Pancreas (tissue), 10 donors: ENCODE measurements around the gene THSD4. TPM values are rescaled to one million over a fixed set of nuclear protein-coding genes. Genes with fewer than 3 reads are reported as not detected.

ENCODE experiments used
- ATAC-seq, 4 donors: fragments of 200-7000 bp; cut with Tn5 transposase; one replicate each; pipeline versions ENCODE4 v1.8.0 to v1.9.1; 2020; ENCODE audit warnings: mild to moderate bottlenecking in 4 of 4, moderate library complexity in 4 of 4
- DNase-seq, 6 donors: peaks; one replicate each; pipeline ENCODE4 v3.0.0-alpha.2; 2020
- FAIRE-seq: peaks from 2 replicates; lab custom pipeline; 2012; peaks lifted over from hg19 to GRCh38; lab: Jason Lieb, UNC
- H3K27ac ChIP-seq, 4 donors: fragments of 200-600 bp; sonication (generic); 1 replicate in 3 of 4; 2 replicates in 1 of 4; pipeline versions ENCODE4 v1.5.0 to v1.8.0; 2020
- H3K27me3 ChIP-seq, 4 donors: fragments of 200-600 bp; one replicate each; pipeline ENCODE4 v1.8.0; 2021
- H3K36me3 ChIP-seq, 3 donors: fragments of 200-600 bp; sonication (generic) in 1 of 3; one replicate each; pipeline versions ENCODE4 v1.5.0 to v1.8.0; 2020 to 2021
- H3K4me1 ChIP-seq, 3 donors: fragments of 200-600 bp; one replicate each; pipeline ENCODE4 v1.8.0; 2021
- H3K4me3 ChIP-seq, 4 donors: fragments of 200-600 bp; sonication (generic) in 2 of 4; one replicate each; pipeline versions ENCODE4 v1.5.0 to v1.8.0; 2020 to 2021
- H3K9me3 ChIP-seq, 4 donors: fragments of 200-600 bp; one replicate each; pipeline ENCODE4 v1.8.0; 2021
- WGBS, 2 donors: extraction: QIAGEN DNeasy Blood & Tissue Kit; methylation state at CpG; one replicate each; pipeline ENCODE4 v1.1.7; 2013; 5-methylcytosine and 5-hydroxymethylcytosine counted together
- intact Hi-C, 3 donors: fragments of 100-400 bp; cut with DNase I; formaldehyde crosslinking; loops; one replicate each; pipeline versions ENCODE4 v1.11.1 to v1.14.2; 2022
- polyA plus RNA-seq, 2 donors: library from polyadenylated mRNA; stranded (reverse); fragments of 200-250 nt; gene quantifications; one replicate each; pipeline ENCODE4 v1.2.3, GENCODE V29; 2013
- total RNA-seq, 6 donors: library from RNA; stranded (reverse); fragmentation: NEBNext Ultra II Directional in 4 of 6; extraction: Animal tissue kit (Norgen Biotek cat#: 25700) in 4 of 6; gene quantifications; one replicate each; pipeline versions ENCODE4 v1.2.1 to v1.2.4, GENCODE V29; 2021 to 2023
- TF ChIP-seq, protein P1 (sequence below), 4 donors: fragments of 200-600 bp; sonication (generic) in 3 of 4; IDR thresholded peaks; one replicate each; pipeline versions ENCODE4 v1.5.0 to v1.8.0; 2021; ENCODE audit warnings: antibody characterized with exemption in 4 of 4
- donor health status: healthy with polysubstance abuse.
- donor health status: DM: no; HTN: no; CAD: no; lungs with moderate emphysema.
- donor health status: DM: no; HTN: no; CAD: no.
- donor health status: control.
- donor health status: control.
- donor health status: Bipolar disorder and iron deficiency.
- donor health status: DM: yes; HTN: yes; CAD: no.
- donor health status: DM: no; HTN: no; CAD: no.
- donor health status: DM: no; HTN: no; CAD: no.
- donor health status: DM: yes; HTN: yes; CAD: no.

Gene THSD4
- total and polyA plus RNA-seq, 8 donors: 6.0 to 17.8 (median 13.3) TPM

DNA sequence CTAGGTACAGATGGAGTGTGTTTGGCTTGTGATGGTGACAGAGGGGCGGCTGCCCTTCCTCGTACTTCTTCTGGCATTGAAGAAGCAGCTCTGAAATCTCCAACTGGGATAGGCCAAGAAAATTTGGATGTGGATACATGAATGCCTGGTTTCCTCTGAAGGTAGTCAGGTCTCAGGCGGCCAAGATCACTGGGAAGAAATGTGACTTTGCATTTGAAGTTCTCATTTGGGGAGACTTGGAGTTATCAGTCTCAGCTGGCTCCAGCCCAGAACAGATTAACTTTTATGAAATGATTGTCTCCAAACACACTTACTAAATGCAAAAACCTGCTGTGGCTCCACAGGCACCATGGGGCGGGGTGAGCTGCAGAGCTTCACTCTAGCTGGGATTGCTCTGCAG, 215.9 kb downstream of the THSD4 start:
- intact Hi-C loops: no loop called here
- no peak for DNase-seq
- FAIRE-seq: no peak
- 83 to 87% methylated on average over 4 of the region's 4 CpGs for WGBS, 2 donors
- ATAC-seq: no peak
- Histone ChIP-seq H3K4me3 (no peak overlapping the region), H3K4me1 (no peaks in the 10 kb centered on the region), H3K27me3 (no peaks in the 10 kb centered on the region), H3K27ac (no peak overlapping the region), H3K36me3 (no peaks in the 10 kb centered on the region), H3K9me3 (no peaks in the 10 kb centered on the region)
- TF ChIP-seq, protein P1, sequence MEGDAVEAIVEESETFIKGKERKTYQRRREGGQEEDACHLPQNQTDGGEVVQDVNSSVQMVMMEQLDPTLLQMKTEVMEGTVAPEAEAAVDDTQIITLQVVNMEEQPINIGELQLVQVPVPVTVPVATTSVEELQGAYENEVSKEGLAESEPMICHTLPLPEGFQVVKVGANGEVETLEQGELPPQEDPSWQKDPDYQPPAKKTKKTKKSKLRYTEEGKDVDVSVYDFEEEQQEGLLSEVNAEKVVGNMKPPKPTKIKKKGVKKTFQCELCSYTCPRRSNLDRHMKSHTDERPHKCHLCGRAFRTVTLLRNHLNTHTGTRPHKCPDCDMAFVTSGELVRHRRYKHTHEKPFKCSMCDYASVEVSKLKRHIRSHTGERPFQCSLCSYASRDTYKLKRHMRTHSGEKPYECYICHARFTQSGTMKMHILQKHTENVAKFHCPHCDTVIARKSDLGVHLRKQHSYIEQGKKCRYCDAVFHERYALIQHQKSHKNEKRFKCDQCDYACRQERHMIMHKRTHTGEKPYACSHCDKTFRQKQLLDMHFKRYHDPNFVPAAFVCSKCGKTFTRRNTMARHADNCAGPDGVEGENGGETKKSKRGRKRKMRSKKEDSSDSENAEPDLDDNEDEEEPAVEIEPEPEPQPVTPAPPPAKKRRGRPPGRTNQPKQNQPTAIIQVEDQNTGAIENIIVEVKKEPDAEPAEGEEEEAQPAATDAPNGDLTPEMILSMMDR (IDR thresholded peaks at IDR 0.05): no peak

DNA sequence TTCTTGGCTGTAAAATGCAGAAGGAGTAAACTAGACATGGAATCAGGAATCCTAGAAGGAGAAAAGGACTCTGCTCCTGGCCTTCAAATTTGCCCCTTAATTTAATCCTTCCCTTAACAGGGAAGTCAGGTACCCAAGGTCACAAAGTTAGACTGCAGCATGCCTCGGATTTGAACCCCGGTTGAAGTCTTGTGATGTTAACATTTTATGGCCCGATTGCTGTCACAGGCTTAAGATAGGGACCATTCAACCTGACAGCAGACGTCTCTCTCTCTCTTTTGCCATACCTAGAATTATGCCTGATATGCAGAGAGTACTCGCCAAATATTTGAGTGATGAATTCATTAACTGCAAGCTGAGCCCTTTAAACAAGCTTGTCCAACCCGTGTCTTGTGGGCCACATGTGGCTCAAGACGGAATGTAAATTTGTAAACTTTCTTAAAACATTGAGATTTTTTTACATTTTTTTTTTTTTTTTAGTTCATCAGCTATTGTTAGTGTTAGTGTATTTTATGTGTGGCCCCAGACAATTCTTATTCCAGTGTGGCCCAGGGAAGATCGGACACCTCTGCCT, 217.2 kb downstream of the THSD4 start:
- FAIRE-seq: no peak
- DNase-seq: no peak
- ATAC-seq: no peak
- WGBS, 2 donors: 63 to 66% methylated on average over 8 of the region's 8 CpGs
- no peak overlapping the region for H3K4me3 ChIP-seq
- no peak overlapping the region for H3K27ac ChIP-seq
- no peaks in the 10 kb centered on the region for H3K27me3 ChIP-seq
- no peaks in the 10 kb centered on the region for H3K9me3 ChIP-seq
- TF ChIP-seq, protein P1 (IDR thresholded peaks at IDR 0.05): no peak
- intact Hi-C loops: no loop called here
- H3K4me1 ChIP-seq: no peaks in the 10 kb centered on the region
- no peaks in the 10 kb centered on the region for H3K36me3 ChIP-seq

DNA sequence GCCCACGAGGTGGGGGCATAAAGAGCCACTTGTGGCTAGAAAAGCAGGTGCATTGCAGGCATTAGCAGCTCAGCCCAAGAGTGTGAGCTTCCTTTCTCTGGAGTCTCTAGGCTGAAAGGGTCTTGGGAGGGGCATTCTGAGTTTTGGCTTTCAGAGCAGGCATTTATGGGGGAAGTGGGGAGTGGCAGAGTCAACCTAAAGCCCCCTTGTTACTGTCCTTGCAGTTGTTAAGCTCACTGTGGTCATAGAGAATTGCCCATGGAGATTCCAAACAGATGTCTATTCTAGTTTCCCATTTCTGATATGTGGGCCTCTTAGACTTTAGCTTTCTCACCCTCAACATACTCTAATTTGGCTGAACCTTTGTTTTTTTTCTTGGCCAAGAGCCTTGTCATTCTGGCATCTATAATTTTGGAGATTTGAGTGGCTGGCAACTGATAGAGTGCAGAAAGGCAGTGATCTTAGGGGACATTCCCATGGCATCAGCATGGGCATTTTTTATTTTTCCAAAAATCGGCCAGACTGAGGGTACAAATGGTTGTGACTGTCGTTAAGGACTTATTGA, 217.9 kb downstream of the THSD4 start:
- H3K4me3 ChIP-seq: no peak overlapping the region
- ATAC-seq (no peak), FAIRE-seq (no peak), DNase-seq (no peak)
- WGBS, 2 donors: 45 to 56% methylated on average over 3 of the region's 3 CpGs
- no peaks in the 10 kb centered on the region for H3K4me1 ChIP-seq
- TF ChIP-seq, protein P1 (IDR thresholded peaks at IDR 0.05): no peak
- no peaks in the 10 kb centered on the region for H3K9me3 ChIP-seq
- no peaks in the 10 kb centered on the region for H3K27me3 ChIP-seq
- intact Hi-C loops: no loop called here
- H3K27ac ChIP-seq: no peak overlapping the region
- H3K36me3 ChIP-seq: no peaks in the 10 kb centered on the region

DNA sequence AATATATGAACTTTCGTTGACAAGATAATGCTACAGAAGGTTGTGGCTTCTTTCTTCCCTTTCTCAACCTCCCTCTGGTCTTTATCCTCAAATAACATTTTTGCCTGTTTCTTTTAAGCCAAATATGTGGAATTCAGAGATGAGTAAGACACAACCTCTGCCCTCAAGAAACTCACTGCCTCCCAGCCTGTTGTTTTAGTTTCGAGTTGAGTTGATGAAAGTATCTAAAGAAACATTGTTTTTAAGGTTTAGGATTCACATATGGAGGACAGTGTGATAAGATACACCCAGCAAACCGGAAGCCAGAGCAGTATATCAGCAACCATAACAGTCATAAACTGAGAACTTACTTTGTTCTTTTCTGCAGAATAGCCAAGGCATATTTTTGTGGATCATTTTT, 218.6 kb downstream of the THSD4 start:
- no peak for ATAC-seq
- no peak overlapping the region for H3K27ac ChIP-seq
- 48 to 65% methylated on average over 3 of the region's 3 CpGs for WGBS, 2 donors
- DNase-seq: no peak
- H3K4me3 ChIP-seq: no peak overlapping the region
- TF ChIP-seq, protein P1 (IDR thresholded peaks at IDR 0.05): no peak
- no peaks in the 10 kb centered on the region for H3K27me3 ChIP-seq
- no peaks in the 10 kb centered on the region for H3K4me1 ChIP-seq
- intact Hi-C loops: no loop called here
- FAIRE-seq: no peak
- H3K9me3 ChIP-seq: no peaks in the 10 kb centered on the region
- H3K36me3 ChIP-seq: no peaks in the 10 kb centered on the region

DNA sequence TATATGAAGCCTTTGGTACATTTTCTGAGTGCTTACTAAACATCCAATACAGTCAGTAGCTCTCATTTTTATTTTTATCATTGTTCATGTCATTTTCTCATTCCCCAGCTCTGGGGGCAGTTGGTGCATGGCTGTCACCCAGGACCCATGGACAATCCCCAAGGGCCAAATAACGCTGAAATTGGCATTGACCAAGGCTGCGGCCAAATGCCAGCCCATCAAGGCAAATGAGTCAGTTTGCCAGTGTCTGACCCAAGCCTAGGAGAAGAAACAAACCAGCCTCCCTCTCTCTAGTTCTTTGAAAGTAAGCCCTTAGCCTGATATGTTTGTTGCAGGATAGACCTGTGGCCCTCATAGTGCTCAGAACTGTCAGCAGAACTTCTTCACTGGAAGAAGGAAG, 219.2 kb downstream of the THSD4 start:
- TF ChIP-seq, protein P1 (IDR thresholded peaks at IDR 0.05): no peak
- 77 to 91% methylated on average over 2 of the region's 2 CpGs for WGBS, 2 donors
- intact Hi-C loops: no loop called here
- no peak for DNase-seq
- Histone ChIP-seq H3K27ac (no peak overlapping the region), H3K27me3 (no peaks in the 10 kb centered on the region), H3K36me3 (no peaks in the 10 kb centered on the region), H3K4me3 (no peak overlapping the region), H3K9me3 (no peaks in the 10 kb centered on the region), H3K4me1 (no peaks in the 10 kb centered on the region)
- no peak for ATAC-seq
- no peak for FAIRE-seq
